ENCODE data around the gene METAP1D.
"Not testable (repeated sequence)": the region's sequence is repeated elsewhere in the genome, so short reads cannot be mapped to it uniquely, and the experiment has no call there.

Gene METAP1D

GRCh38 chr2:172114176-172114575, 114.4 kb downstream of the METAP1D start:
- ATAC-seq; H3K9me3 Mint-ChIP-seq; DNase-seq; H3K4me1 Mint-ChIP-seq; H3K4me3 Mint-ChIP-seq; H3K36me3 Mint-ChIP-seq (ENCODE audit: low read depth); H3K27ac Mint-ChIP-seq: not testable (repeated sequence)
- H3K27me3 Mint-ChIP-seq, result peaks cover 30% of the 10 kb centered on the region

GRCh38 chr2:172114579-172114978, 114.8 kb downstream of the METAP1D start:
- H3K27me3 Mint-ChIP-seq, result peaks cover 26% of the 10 kb centered on the region
- H3K9me3 Mint-ChIP-seq, result no peaks in the 10 kb centered on the region
- no peak for DNase-seq
- no peak overlapping the region for H3K27ac Mint-ChIP-seq
- H3K4me3 Mint-ChIP-seq, result no peak overlapping the region
- ATAC-seq, result no peak
- H3K4me1 Mint-ChIP-seq, result peaks cover 3% of the 10 kb centered on the region
- H3K36me3 Mint-ChIP-seq (ENCODE audit: low read depth), result no peaks in the 10 kb centered on the region

DNA sequence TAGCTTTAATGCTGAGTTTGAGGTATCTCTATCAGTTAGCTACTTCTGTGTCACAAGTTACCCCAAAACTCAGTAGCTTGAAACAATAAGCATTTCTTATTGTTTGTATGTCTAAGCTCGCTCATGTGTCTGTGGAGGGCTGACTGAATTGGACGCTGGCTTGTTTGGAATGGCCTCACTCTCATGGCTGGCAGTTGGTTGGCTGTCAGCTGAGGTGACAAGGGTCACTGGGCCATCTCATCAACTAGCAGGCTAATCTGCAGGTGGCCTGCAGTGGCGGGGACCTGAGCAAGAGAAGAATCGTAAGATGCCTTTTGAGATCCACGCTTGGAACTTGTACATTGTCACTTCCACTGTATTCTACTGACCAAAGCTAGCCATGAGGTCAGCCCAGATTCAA, 116.4 kb downstream of the METAP1D start:
- H3K36me3 Mint-ChIP-seq (ENCODE audit: low read depth), result no peaks in the 10 kb centered on the region
- peaks cover 19% of the 10 kb centered on the region for H3K27me3 Mint-ChIP-seq
- ATAC-seq (no peak), DNase-seq (no peak)
- no peaks in the 10 kb centered on the region for H3K4me1 Mint-ChIP-seq
- H3K9me3 Mint-ChIP-seq, result no peaks in the 10 kb centered on the region
- H3K27ac Mint-ChIP-seq, result no peak overlapping the region
- H3K4me3 Mint-ChIP-seq, result no peak overlapping the region

GRCh38 chr2:172119089-172119488, 119.3 kb downstream of the METAP1D start:
- no peaks in the 10 kb centered on the region for H3K36me3 Mint-ChIP-seq (ENCODE audit: low read depth)
- H3K4me3 Mint-ChIP-seq, result no peak overlapping the region
- H3K27me3 Mint-ChIP-seq, result peaks cover 12% of the 10 kb centered on the region
- no peaks in the 10 kb centered on the region for H3K4me1 Mint-ChIP-seq
- DNase-seq (no peak), ATAC-seq (no peak)
- H3K27ac Mint-ChIP-seq, result no peak overlapping the region
- no peaks in the 10 kb centered on the region for H3K9me3 Mint-ChIP-seq

- no peak for DNase-seq
- Mint-ChIP-seq H3K4me3 (no peak overlapping the region), H3K4me1 (peaks cover 1% of the 10 kb centered on the region), H3K9me3 (no peaks in the 10 kb centered on the region), H3K27ac (no peak overlapping the region), H3K27me3 (peaks cover 7% of the 10 kb centered on the region), H3K36me3 (ENCODE audit: low read depth) (no peaks in the 10 kb centered on the region)
- no peak for ATAC-seq
Observed at GRCh38 chr2:172120118-172120517, 120.4 kb downstream of the METAP1D start.

DNA sequence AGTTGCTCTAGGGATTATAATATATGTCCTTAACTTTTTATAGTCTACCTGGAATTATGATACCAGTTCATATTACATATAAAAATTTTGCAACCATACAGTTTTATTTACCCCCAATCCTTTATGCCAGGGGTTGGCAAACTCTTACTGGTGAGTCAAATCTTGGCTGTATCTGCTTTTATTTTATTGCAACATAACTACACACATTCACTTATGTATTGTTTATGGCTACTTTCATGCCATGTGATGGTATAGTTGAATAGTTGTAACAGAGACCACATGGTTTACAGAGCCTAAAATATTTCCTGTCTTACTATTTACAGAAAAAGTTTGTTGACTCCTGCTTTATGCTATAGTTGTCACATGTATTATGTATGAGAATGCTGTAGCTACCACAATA, 128.7 kb downstream of the METAP1D start:
- peaks cover 1% of the 10 kb centered on the region for H3K4me1 Mint-ChIP-seq

GRCh38 chr2:172129404-172129803, 129.7 kb downstream of the METAP1D start:
- H3K27me3 Mint-ChIP-seq, result no peaks in the 10 kb centered on the region
- DNase-seq, result no peak
- H3K36me3 Mint-ChIP-seq (ENCODE audit: low read depth), result no peaks in the 10 kb centered on the region
- H3K9me3 Mint-ChIP-seq, result peaks cover 4% of the 10 kb centered on the region
- no peak for ATAC-seq
- no peaks in the 10 kb centered on the region for H3K4me1 Mint-ChIP-seq
- H3K4me3 Mint-ChIP-seq, result no peak overlapping the region
- no peak overlapping the region for H3K27ac Mint-ChIP-seq

More for the DNA sequence above, 128.7 kb downstream of the METAP1D start:
- H3K27ac Mint-ChIP-seq, result no peak overlapping the region
- peaks cover 4% of the 10 kb centered on the region for H3K9me3 Mint-ChIP-seq
- H3K36me3 Mint-ChIP-seq (ENCODE audit: low read depth), result no peaks in the 10 kb centered on the region
- ATAC-seq (no peak), DNase-seq (no peak)
- H3K27me3 Mint-ChIP-seq, result no peaks in the 10 kb centered on the region
- no peak overlapping the region for H3K4me3 Mint-ChIP-seq
